Hepatocyte (in vitro differentiated cells): ENCODE measurements around the gene RMND1.

ENCODE experiments used
- EZH2 ChIP-seq: fragments of 200-600 bp; sonication (generic); IDR thresholded peaks from 2 replicates; pipeline ENCODE4 v1.6.1; 2016; ENCODE audit warnings: antibody characterized with exemption, mild to moderate bottlenecking, borderline replicate concordance
- TF ChIP-seq, protein P1 (sequence below): fragments of 200-600 bp; sonication (generic); IDR thresholded peaks from 2 replicates; pipeline ENCODE4 v1.5.1; 2016; ENCODE audit warnings: antibody characterized with exemption, mild to moderate bottlenecking; ENCODE audit not compliant: poor library complexity

DNA sequence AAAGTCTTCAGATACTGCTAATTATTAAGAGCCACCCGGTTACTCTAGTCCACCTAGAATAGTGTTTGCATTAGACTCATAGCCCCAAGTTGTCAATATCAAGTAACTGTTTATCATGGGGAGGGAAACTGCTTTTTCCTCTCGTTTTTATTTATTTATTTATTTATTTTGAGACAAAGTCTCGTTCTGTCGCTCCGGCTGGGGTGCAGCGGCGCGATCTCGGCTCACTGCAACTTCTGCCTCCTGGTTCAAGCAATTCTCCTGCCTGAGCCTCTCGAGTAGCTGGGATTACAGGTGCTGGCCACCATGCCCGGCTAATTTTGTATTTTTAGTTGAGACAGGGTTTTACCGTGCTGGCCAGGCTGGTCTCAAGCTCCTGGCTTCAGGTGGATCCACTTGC lies 25.8 kb upstream of the RMND1 start:
- TF ChIP-seq, protein P1, sequence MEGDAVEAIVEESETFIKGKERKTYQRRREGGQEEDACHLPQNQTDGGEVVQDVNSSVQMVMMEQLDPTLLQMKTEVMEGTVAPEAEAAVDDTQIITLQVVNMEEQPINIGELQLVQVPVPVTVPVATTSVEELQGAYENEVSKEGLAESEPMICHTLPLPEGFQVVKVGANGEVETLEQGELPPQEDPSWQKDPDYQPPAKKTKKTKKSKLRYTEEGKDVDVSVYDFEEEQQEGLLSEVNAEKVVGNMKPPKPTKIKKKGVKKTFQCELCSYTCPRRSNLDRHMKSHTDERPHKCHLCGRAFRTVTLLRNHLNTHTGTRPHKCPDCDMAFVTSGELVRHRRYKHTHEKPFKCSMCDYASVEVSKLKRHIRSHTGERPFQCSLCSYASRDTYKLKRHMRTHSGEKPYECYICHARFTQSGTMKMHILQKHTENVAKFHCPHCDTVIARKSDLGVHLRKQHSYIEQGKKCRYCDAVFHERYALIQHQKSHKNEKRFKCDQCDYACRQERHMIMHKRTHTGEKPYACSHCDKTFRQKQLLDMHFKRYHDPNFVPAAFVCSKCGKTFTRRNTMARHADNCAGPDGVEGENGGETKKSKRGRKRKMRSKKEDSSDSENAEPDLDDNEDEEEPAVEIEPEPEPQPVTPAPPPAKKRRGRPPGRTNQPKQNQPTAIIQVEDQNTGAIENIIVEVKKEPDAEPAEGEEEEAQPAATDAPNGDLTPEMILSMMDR = no peak
- TF ChIP-seq EZH2 = no peak
